Endothelial cell of umbilical vein (primary cell): Measurements from ENCODE around the gene COG5. TPM values are rescaled to one million over a fixed set of nuclear protein-coding genes. Genes with fewer than 3 reads are reported as not detected.

Experiments
- BruUV-seq: library from RNA; stranded (reverse); fragments of 400-500 nt; replicated peaks from 2 replicates; lab custom pipeline; 2021; lab: Mats Ljungman, UMichigan
- CTCF ChIA-PET: fragments of 300-600, 350-600 bp; sonication (Branson Sonifier 250); formaldehyde crosslinking; loops from one replicate; lab custom pipeline; 2021; ENCODE audit warnings: antibody characterized with exemption, inconsistent platforms; lab: Charles Lee
- POLR2A ChIA-PET: fragments of 300-600, 350-600 bp; sonication (Branson Sonifier 250); formaldehyde crosslinking; loops from one replicate; lab custom pipeline; 2021; ENCODE audit warnings: antibody characterized with exemption, inconsistent platforms; lab: Charles Lee
- DNase-seq: peaks from one replicate; pipeline ENCODE4 v3.0.0-alpha.2; 2011; ENCODE audit warnings: low read depth, low spot score
- FAIRE-seq: peaks from 2 replicates; lab custom pipeline; 2011; peaks lifted over from hg19 to GRCh38; lab: Jason Lieb, UNC
- H2AFZ ChIP-seq: 2 replicates; pipeline ENCODE4 v1.6.0; 2012; ENCODE audit warnings: low read depth, low read length, control low read depth, inconsistent platforms
- H3K27ac ChIP-seq: 2 replicates; pipeline ENCODE4 v1.5.1; 2011; ENCODE audit warnings: low read depth, mild to moderate bottlenecking, control low read depth, low read length, moderate library complexity; ENCODE audit not compliant: insufficient read depth
- H3K27me3 ChIP-seq, 2 experiments: 2 replicates each; pipeline versions ENCODE4 v1.6.0 to v1.6.1; 2011; ENCODE audit warnings: low read length in 2 of 2, mixed read lengths in 1 of 2; ENCODE audit not compliant: control insufficient read depth in 2 of 2, insufficient read depth in 2 of 2
- H3K36me3 ChIP-seq, 2 experiments: 2 replicates in 1 of 2; 3 replicates in 1 of 2; pipeline ENCODE4 v1.5.1; 2011; ENCODE audit warnings: low read length in 2 of 2, mild to moderate bottlenecking in 1 of 2, moderate library complexity in 1 of 2; ENCODE audit not compliant: control insufficient read depth in 2 of 2, insufficient read depth in 2 of 2; ENCODE audit errors: extremely low read depth in 1 of 2
- H3K4me1 ChIP-seq: 3 replicates; pipeline ENCODE4 v1.5.1; 2011; ENCODE audit warnings: mild to moderate bottlenecking, low read length; ENCODE audit not compliant: control insufficient read depth, insufficient read depth; ENCODE audit errors: extremely low read depth
- H3K4me2 ChIP-seq: 2 replicates; pipeline ENCODE4 v1.6.1; 2011; ENCODE audit warnings: low read length, control low read depth, mixed read lengths; ENCODE audit not compliant: insufficient read depth
- H3K4me3 ChIP-seq, 3 experiments: fragments of 200-600 bp in 1 of 3; sonication (generic), shearing (Covaris generic) in 1 of 3; replicated peaks in 1 of 3; 2 replicates each; pipeline ENCODE4 v1.5.1; 2011 to 2016; ENCODE audit warnings: control low read depth in 3 of 3, low read length in 3 of 3, mild to moderate bottlenecking in 2 of 3, inconsistent platforms in 1 of 3, low read depth in 1 of 3, moderate library complexity in 1 of 3; ENCODE audit not compliant: insufficient read depth in 1 of 3
- H3K79me2 ChIP-seq: 2 replicates; pipeline ENCODE4 v1.6.0; 2012; ENCODE audit warnings: low read length, inconsistent platforms; ENCODE audit not compliant: control insufficient read depth, insufficient read depth
- H3K9ac ChIP-seq: replicated peaks from 2 replicates; pipeline ENCODE3; 2011; ENCODE audit warnings: low read length, control low read depth; ENCODE audit not compliant: insufficient read depth; ENCODE audit errors: extremely low read depth
- H3K9me1 ChIP-seq: replicated peaks from 3 replicates; pipeline ENCODE4 v1.6.0; 2011; ENCODE audit warnings: mild to moderate bottlenecking, low read length; ENCODE audit not compliant: control insufficient read depth, insufficient read depth; ENCODE audit errors: extremely low read depth
- H3K9me3 ChIP-seq: replicated peaks from 2 replicates; pipeline ENCODE4 v1.5.1; 2012; ENCODE audit warnings: low read length, inconsistent platforms; ENCODE audit not compliant: control insufficient read depth, insufficient read depth
- H4K20me1 ChIP-seq: replicated peaks from 2 replicates; pipeline ENCODE3; 2011; ENCODE audit warnings: mild to moderate bottlenecking, low read length; ENCODE audit not compliant: control insufficient read depth, insufficient read depth; ENCODE audit errors: extremely low read depth
- CTCF ChIP-seq, 2 donors: IDR thresholded peaks; 1 replicate in 1 of 2; 2 replicates in 1 of 2; pipeline ENCODE4 v1.5.1; 2011; ENCODE audit warnings: low read length in 2 of 2, mild to moderate bottlenecking in 2 of 2, moderate library complexity in 2 of 2, control low read depth in 1 of 2, inconsistent platforms in 1 of 2, low read depth in 1 of 2; ENCODE audit not compliant: insufficient read depth in 1 of 2; ENCODE audit errors: extremely low read depth in 1 of 2
- EZH2 ChIP-seq: IDR thresholded peaks from 2 replicates; pipeline ENCODE4 v1.6.1; 2012; ENCODE audit warnings: borderline replicate concordance, low read depth, mild to moderate bottlenecking, moderate library complexity, low read length, inconsistent platforms; ENCODE audit not compliant: severe bottlenecking
- FOS ChIP-seq: IDR thresholded peaks from 2 replicates; pipeline ENCODE4 v1.6.1; 2011; ENCODE audit warnings: mild to moderate bottlenecking, low read length, moderate library complexity, borderline replicate concordance; ENCODE audit not compliant: insufficient read depth
- GATA2 ChIP-seq: IDR thresholded peaks from 2 replicates; pipeline ENCODE4 v1.7.0; 2011; ENCODE audit warnings: low read depth, mild to moderate bottlenecking, moderate library complexity, mixed read lengths, low read length; ENCODE audit not compliant: insufficient read length, insufficient read depth
- JUN ChIP-seq: IDR thresholded peaks from 2 replicates; pipeline ENCODE4 v1.6.1; 2011; ENCODE audit warnings: borderline replicate concordance, low read depth; ENCODE audit not compliant: insufficient read length, insufficient read depth
- MYC ChIP-seq: IDR thresholded peaks from one replicate; pipeline ENCODE4 v1.6.1; 2011; ENCODE audit warnings: mild to moderate bottlenecking, low read depth, low read length
- POLR2A ChIP-seq: IDR thresholded peaks from 2 replicates; pipeline ENCODE4 v1.6.1; 2012; ENCODE audit warnings: low read depth, mild to moderate bottlenecking, control low read depth, low read length
- POLR2AphosphoS5 ChIP-seq: IDR thresholded peaks from 2 replicates; pipeline ENCODE4 v1.6.1; 2012; ENCODE audit warnings: low read depth, mild to moderate bottlenecking, control low read depth, low read length, moderate library complexity; ENCODE audit not compliant: insufficient read depth
- dilution Hi-C: fragments of 300-500 bp; cut with MboI; formaldehyde crosslinking; loops from one replicate; pipeline ENCODE4 v1.15.0; 2019; ENCODE audit warnings: low sequenced_read_pairs; ENCODE audit not compliant: extremely low pct_ligation_motif_present
- intact Hi-C: fragments of 100-400 bp; cut with micrococcal nuclease; formaldehyde crosslinking; loops from one replicate; pipeline ENCODE4 v1.10.0; 2022
- polyA plus RNA-seq, 4 experiments: library from polyadenylated mRNA; depleted of rRNA in 3 of 4; stranded (reverse) in 3 of 4; unstranded in 1 of 4; fragments of >200 nt; gene quantifications; 2 replicates each; pipeline versions ENCODE4 v1.2.1 to v1.2.3, GENCODE V29; 2011 to 2012; ENCODE audit warnings: missing spikeins in 1 of 4
- total RNA-seq: library from RNA; stranded (reverse); gene quantifications from 2 replicates; pipeline ENCODE4 v1.2.3, GENCODE V29; 2021
- TF ChIP-seq, protein P1 (sequence below): IDR thresholded peaks from 2 replicates; pipeline ENCODE4 v1.6.1; 2011; ENCODE audit not compliant: insufficient read depth, insufficient read length

The COG5 gene
- total and polyA plus RNA-seq, 2 donors (not counting 3 experiments of a cell fraction or from before 2014, with no cell fraction given) = 18.8 to 45.3 TPM

DNA sequence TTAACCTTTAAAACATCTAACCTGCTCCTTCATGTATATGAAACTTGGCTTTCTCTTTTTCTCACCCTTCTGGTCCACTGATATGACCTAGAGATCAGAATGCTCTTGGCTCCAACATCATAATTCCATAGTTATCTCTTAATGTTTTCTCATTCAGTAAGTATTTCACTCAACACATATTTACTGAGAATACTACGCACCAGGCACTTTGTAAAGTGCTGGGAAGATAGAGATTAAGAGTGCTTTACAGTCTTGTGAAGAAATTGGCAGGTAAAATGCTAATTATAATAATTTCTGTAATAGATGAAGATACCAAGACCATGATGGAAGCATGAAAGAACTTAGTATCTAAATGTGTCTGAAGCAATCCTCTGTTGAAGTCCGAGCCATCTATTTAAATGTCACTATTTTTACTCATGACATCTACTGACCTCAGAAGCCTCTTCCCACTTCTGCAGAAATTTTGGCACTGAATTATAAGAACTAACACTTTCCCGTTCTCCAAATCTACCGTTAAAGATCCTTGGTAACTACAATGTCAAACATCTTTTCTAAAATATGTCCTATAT, 278.7 kb downstream of the COG5 start:
- DNase-seq (no peak), FAIRE-seq (no peak)
- BruUV-seq = no TSS peak
- no peaks in the 10 kb centered on the region for H3K9me1 ChIP-seq
- H3K27me3 ChIP-seq = no peaks in the 10 kb centered on the region
- dilution Hi-C loops (no loop called here), intact Hi-C loops (no loop called here)
- no peaks in the 10 kb centered on the region for H3K9me3 ChIP-seq
- H3K4me2 ChIP-seq = no peak overlapping the region
- no peak overlapping the region for H3K27ac ChIP-seq
- ChIA-PET CTCF (no interaction called here), POLR2A (no interaction called here)
- H4K20me1 ChIP-seq = no peaks in the 10 kb centered on the region
- H3K9ac ChIP-seq = no peak overlapping the region
- H3K4me3 ChIP-seq = no peak overlapping the region
- no peaks in the 10 kb centered on the region for H3K4me1 ChIP-seq
- H2AFZ ChIP-seq = no peak overlapping the region
- TF ChIP-seq, protein P1, sequence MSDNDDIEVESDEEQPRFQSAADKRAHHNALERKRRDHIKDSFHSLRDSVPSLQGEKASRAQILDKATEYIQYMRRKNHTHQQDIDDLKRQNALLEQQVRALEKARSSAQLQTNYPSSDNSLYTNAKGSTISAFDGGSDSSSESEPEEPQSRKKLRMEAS = no peak
- TF ChIP-seq POLR2A = no peak
- H3K36me3 ChIP-seq = no peaks in the 10 kb centered on the region
- H3K79me2 ChIP-seq = no peaks in the 10 kb centered on the region

DNA sequence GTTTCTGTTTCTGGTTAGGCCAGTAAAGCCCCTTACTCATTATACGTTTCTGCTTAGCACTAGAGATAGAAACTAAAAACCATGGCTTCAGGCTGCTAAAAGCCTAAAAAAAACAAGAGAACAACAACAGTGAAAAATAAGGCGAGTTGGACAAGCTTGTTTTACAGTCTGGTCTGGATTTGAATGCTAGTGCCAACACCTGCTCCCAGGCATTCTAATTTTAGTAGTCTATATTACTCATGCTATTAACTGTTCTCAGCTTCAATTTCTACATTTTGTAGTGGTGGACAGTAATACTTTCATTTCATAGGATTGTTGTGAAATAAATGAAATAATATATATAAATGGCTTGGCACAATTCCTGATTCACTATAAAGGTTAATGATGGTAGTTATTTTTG, 286.4 kb downstream of the COG5 start:
- no TSS peak for BruUV-seq
- FAIRE-seq = no peak
- H3K4me3 ChIP-seq = no peak overlapping the region
- POLR2A ChIA-PET = interaction anchor here (0.6 kb wide), 1 partner anchor 908 kb away, joined by 3 read pairs; no protein-coding TSS in a partner anchor
- no peaks in the 10 kb centered on the region for H3K36me3 ChIP-seq
- dilution Hi-C loops = no loop called here
- H3K27ac ChIP-seq = no peak overlapping the region
- no peaks in the 10 kb centered on the region for H3K9me3 ChIP-seq
- H3K4me2 ChIP-seq = no peak overlapping the region
- H3K27me3 ChIP-seq = no peaks in the 10 kb centered on the region
- no peak overlapping the region for H3K9ac ChIP-seq
- H3K4me1 ChIP-seq = no peaks in the 10 kb centered on the region
- H2AFZ ChIP-seq = no peak overlapping the region
- CTCF ChIA-PET = interaction anchor here (1.0 kb wide), 1 partner anchor 201 kb away, joined by 4 read pairs; no protein-coding TSS in a partner anchor
- H4K20me1 ChIP-seq = no peaks in the 10 kb centered on the region
- no peaks in the 10 kb centered on the region for H3K9me1 ChIP-seq
- no peak for TF ChIP-seq CTCF (IDR thresholded peaks at IDR 0.05; ENCODE audit: extremely low read depth in 1 of 2, insufficient read depth in 1 of 2, low read depth in 1 of 2, low read length in 2 of 2)
- no peak for TF ChIP-seq MYC
- TF ChIP-seq, protein P1 = no peak
- no peak for TF ChIP-seq POLR2AphosphoS5
- TF ChIP-seq POLR2A = no peak
- no peak for TF ChIP-seq GATA2
- no peak for TF ChIP-seq JUN
- TF ChIP-seq FOS = no peak
- TF ChIP-seq EZH2 = no peak
- DNase-seq = no peak
- no peaks in the 10 kb centered on the region for H3K79me2 ChIP-seq
- intact Hi-C loops = no loop called here
